GM23338 (cell line): ENCODE results near the gene CCL18. TPM values are rescaled to one million over a fixed set of nuclear protein-coding genes. Genes with fewer than 3 reads are reported as not detected.

Source experiments
- ATAC-seq: fragments of 200-7000 bp; cut with Tn5 transposase; 3 replicates; pipeline ENCODE4 v1.9.1; 2020
- DNase-seq: peaks from one replicate; pipeline ENCODE4 v3.0.0-alpha.2; 2015; ENCODE audit warnings: low spot score
- H2AFZ ChIP-seq: fragments of 200-600 bp; sonication (generic); 2 replicates; pipeline ENCODE4 v1.8.0; 2016; ENCODE audit warnings: antibody characterized with exemption, mild to moderate bottlenecking, moderate library complexity
- H3F3A ChIP-seq: fragments of 200-600 bp; sonication (generic); replicated peaks from 2 replicates; pipeline ENCODE4 v1.8.0; 2017; ENCODE audit warnings: antibody characterized with exemption, mixed run types, low read depth
- H3K27ac ChIP-seq: fragments of 200-600 bp; sonication (generic); 2 replicates; pipeline ENCODE4 v1.6.1; 2016; ENCODE audit warnings: low read depth
- H3K27me3 ChIP-seq: fragments of 200-600 bp; sonication (generic); 2 replicates; pipeline ENCODE4 v1.8.0; 2016; ENCODE audit warnings: mild to moderate bottlenecking, mixed run types, moderate library complexity; ENCODE audit not compliant: insufficient read depth
- H3K36me3 ChIP-seq: fragments of 200-600 bp; sonication (generic); 2 replicates; pipeline ENCODE4 v1.8.0; 2016; ENCODE audit warnings: mild to moderate bottlenecking; ENCODE audit not compliant: insufficient read depth
- H3K4me1 ChIP-seq: fragments of 200-600 bp; sonication (generic); 2 replicates; pipeline ENCODE4 v1.8.0; 2016; ENCODE audit warnings: mild to moderate bottlenecking, moderate library complexity; ENCODE audit not compliant: insufficient read depth
- H3K4me2 ChIP-seq: fragments of 200-600 bp; sonication (generic); 2 replicates; pipeline ENCODE4 v1.7.1; 2017; ENCODE audit warnings: mixed run types
- H3K4me3 ChIP-seq: fragments of 200-600 bp; sonication (generic); 2 replicates; pipeline ENCODE4 v1.6.1; 2016; ENCODE audit warnings: mixed run types
- H3K79me2 ChIP-seq: fragments of 200-600 bp; sonication (generic); replicated peaks from 2 replicates; pipeline ENCODE4 v1.8.0; 2017; ENCODE audit warnings: mild to moderate bottlenecking; ENCODE audit not compliant: insufficient read depth
- H3K9me2 ChIP-seq: fragments of 200-600 bp; sonication (generic); 2 replicates; pipeline ENCODE4 v1.8.0; 2017; ENCODE audit not compliant: insufficient read depth
- H4K20me1 ChIP-seq: fragments of 200-600 bp; sonication (generic); replicated peaks from 2 replicates; pipeline ENCODE4 v1.8.0; 2017; ENCODE audit warnings: mild to moderate bottlenecking; ENCODE audit not compliant: insufficient read depth
- H3K27ac Mint-ChIP-seq: 2 replicates; pipeline ENCODE4 v1.8.0; 2020; ENCODE audit warnings: inconsistent platforms, mild to moderate bottlenecking, moderate library complexity, mixed read lengths
- H3K27me3 Mint-ChIP-seq: 3 replicates; pipeline ENCODE4 v1.8.0; 2022; ENCODE audit warnings: low read depth, mild to moderate bottlenecking, moderate library complexity, mixed read lengths, inconsistent platforms; ENCODE audit not compliant: insufficient read depth, poor library complexity
- H3K36me3 Mint-ChIP-seq: 3 replicates; pipeline ENCODE4 v1.8.0; 2021; ENCODE audit warnings: low read depth, mild to moderate bottlenecking, inconsistent platforms, moderate library complexity, mixed read lengths
- H3K4me1 Mint-ChIP-seq: 3 replicates; pipeline ENCODE4 v1.8.0; 2020; ENCODE audit warnings: mild to moderate bottlenecking, inconsistent platforms, mixed read lengths
- H3K4me3 Mint-ChIP-seq: 3 replicates; pipeline ENCODE4 v1.8.0; 2021; ENCODE audit warnings: moderate library complexity, mild to moderate bottlenecking, inconsistent platforms, mixed read lengths
- H3K9me3 Mint-ChIP-seq: 3 replicates; pipeline ENCODE4 v1.8.0; 2020; ENCODE audit warnings: moderate library complexity, mild to moderate bottlenecking, inconsistent platforms, mixed read lengths
- CREB1 ChIP-seq: fragments of 250-450 bp; sonication (Bioruptor Pico); IDR thresholded peaks from 2 replicates; pipeline ENCODE4 v1.5.0; 2020; ENCODE audit warnings: low read depth, mild to moderate bottlenecking, moderate library complexity
- EZH2 ChIP-seq: fragments of 200-600 bp; sonication (generic); IDR thresholded peaks from one replicate; pipeline ENCODE4 v1.8.0; 2017; ENCODE audit warnings: antibody characterized with exemption, mild to moderate bottlenecking, low read depth; ENCODE audit not compliant: unreplicated experiment
- EZH2phosphoT487 ChIP-seq: fragments of 200-600 bp; sonication (generic); IDR thresholded peaks from one replicate; pipeline ENCODE4 v1.8.1; 2018; ENCODE audit warnings: antibody characterized with exemption; ENCODE audit not compliant: unreplicated experiment
- JUNB ChIP-seq: IDR thresholded peaks from one replicate; pipeline ENCODE4 v1.6.1; 2016; ENCODE audit warnings: antibody characterized with exemption; ENCODE audit not compliant: unreplicated experiment
- NANOG ChIP-seq: IDR thresholded peaks from 2 replicates; pipeline ENCODE4 v1.6.1; 2016; ENCODE audit warnings: antibody characterized with exemption, borderline replicate concordance
- POLR2AphosphoS5 ChIP-seq: IDR thresholded peaks from 2 replicates; pipeline ENCODE4 v1.6.1; 2016; ENCODE audit warnings: antibody characterized with exemption, low read depth
- STAT1 ChIP-seq: IDR thresholded peaks from one replicate; pipeline ENCODE4 v1.6.1; 2016; ENCODE audit warnings: antibody characterized with exemption; ENCODE audit not compliant: unreplicated experiment
- ZNF114 ChIP-seq: fragments of 250-450 bp; sonication (Bioruptor Pico); IDR thresholded peaks from 2 replicates; pipeline ENCODE4 v1.5.0; 2020; ENCODE audit warnings: mild to moderate bottlenecking, moderate library complexity
- ZNF331 ChIP-seq: fragments of 250-450 bp; sonication (Bioruptor Pico); IDR thresholded peaks from 2 replicates; pipeline ENCODE4 v1.5.0; 2020; ENCODE audit warnings: low read depth, mild to moderate bottlenecking, moderate library complexity
- polyA plus RNA-seq: library from polyadenylated mRNA; unstranded; fragments of >200 nt; fragmentation: Nextera tagmentation; extraction: Ambion mirVana; gene quantifications from 2 replicates; pipeline ENCODE4 v1.2.1, GENCODE V29; 2016
- total RNA-seq: library from RNA; depleted of rRNA; stranded (reverse); fragments of >200 nt; shearing (Covaris generic); gene quantifications from 2 replicates; pipeline ENCODE4 v1.2.3, GENCODE V29; 2014
- TF ChIP-seq, protein P1 (sequence below): IDR thresholded peaks from one replicate; pipeline ENCODE4 v1.6.1; 2018; ENCODE audit warnings: antibody characterized with exemption; ENCODE audit not compliant: unreplicated experiment
- TF ChIP-seq, protein P2 (sequence below): fragments of 250-450 bp; sonication (Bioruptor Pico); IDR thresholded peaks from 2 replicates; pipeline ENCODE4 v1.5.0; 2020; ENCODE audit warnings: mild to moderate bottlenecking, moderate library complexity
- TF ChIP-seq, protein P3 (sequence below): IDR thresholded peaks from 2 replicates; pipeline ENCODE4 v1.6.1; 2016; ENCODE audit warnings: antibody characterized with exemption
- TF ChIP-seq, protein P4 (sequence below), 2 experiments: fragments of 200-600 bp in 1 of 2; sonication (generic) in 1 of 2; conservative IDR thresholded peaks; 2 replicates each; pipeline versions ENCODE4 v1.5.1 to v1.6.1; 2016 to 2017; ENCODE audit warnings: antibody characterized with exemption in 2 of 2, low read depth in 2 of 2, mild to moderate bottlenecking in 2 of 2, moderate library complexity in 1 of 2

CCL18 gene
- total and polyA plus RNA-seq, 2 experiments from 2014 or later, result not detected

DNA sequence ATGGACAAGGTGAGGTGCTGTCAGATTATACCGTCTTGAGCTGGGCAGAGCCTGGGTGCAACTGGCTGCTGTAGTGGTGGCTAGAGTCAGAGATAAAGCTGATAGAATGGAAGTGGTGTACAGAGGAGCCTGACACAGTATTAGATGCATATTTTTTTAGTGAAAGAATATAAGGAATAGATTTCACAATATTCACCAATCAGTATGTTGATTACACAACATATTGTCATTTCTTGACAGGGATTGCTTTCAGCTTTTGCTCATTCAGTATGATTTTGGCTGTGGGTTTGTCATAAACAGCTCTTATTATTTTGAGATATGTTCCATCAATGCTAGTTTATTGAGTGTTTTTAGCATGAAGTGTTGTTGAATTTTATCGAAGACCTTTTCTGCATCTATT is 44.6 kb upstream of the CCL18 start:
- Histone ChIP-seq H4K20me1 (no peaks in the 10 kb centered on the region), H3K27ac (no peak overlapping the region), H3K27me3 (no peaks in the 10 kb centered on the region), H3F3A (no peaks in the 10 kb centered on the region), H3K4me3 (no peak overlapping the region), H3K9me2 (no peaks in the 10 kb centered on the region), H3K4me1 (no peaks in the 10 kb centered on the region), H3K4me2 (no peak overlapping the region), H3K79me2 (no peaks in the 10 kb centered on the region), H3K36me3 (no peaks in the 10 kb centered on the region), H2AFZ (no peak overlapping the region)
- H3K27me3 Mint-ChIP-seq, result peaks cover 11% of the 10 kb centered on the region
- no peak for DNase-seq
- no peak overlapping the region for H3K4me3 Mint-ChIP-seq
- H3K27ac Mint-ChIP-seq, result no peak overlapping the region
- no peak for ATAC-seq
- TF ChIP-seq CREB1 (no peak), EZH2phosphoT487 (no peak), ZNF331 (CRISPR knock-in tag) (no peak), ZNF114 (no peak), POLR2AphosphoS5 (no peak), JUNB (no peak), NANOG (no peak), STAT1 (no peak), EZH2 (no peak)
- TF ChIP-seq, protein P1, sequence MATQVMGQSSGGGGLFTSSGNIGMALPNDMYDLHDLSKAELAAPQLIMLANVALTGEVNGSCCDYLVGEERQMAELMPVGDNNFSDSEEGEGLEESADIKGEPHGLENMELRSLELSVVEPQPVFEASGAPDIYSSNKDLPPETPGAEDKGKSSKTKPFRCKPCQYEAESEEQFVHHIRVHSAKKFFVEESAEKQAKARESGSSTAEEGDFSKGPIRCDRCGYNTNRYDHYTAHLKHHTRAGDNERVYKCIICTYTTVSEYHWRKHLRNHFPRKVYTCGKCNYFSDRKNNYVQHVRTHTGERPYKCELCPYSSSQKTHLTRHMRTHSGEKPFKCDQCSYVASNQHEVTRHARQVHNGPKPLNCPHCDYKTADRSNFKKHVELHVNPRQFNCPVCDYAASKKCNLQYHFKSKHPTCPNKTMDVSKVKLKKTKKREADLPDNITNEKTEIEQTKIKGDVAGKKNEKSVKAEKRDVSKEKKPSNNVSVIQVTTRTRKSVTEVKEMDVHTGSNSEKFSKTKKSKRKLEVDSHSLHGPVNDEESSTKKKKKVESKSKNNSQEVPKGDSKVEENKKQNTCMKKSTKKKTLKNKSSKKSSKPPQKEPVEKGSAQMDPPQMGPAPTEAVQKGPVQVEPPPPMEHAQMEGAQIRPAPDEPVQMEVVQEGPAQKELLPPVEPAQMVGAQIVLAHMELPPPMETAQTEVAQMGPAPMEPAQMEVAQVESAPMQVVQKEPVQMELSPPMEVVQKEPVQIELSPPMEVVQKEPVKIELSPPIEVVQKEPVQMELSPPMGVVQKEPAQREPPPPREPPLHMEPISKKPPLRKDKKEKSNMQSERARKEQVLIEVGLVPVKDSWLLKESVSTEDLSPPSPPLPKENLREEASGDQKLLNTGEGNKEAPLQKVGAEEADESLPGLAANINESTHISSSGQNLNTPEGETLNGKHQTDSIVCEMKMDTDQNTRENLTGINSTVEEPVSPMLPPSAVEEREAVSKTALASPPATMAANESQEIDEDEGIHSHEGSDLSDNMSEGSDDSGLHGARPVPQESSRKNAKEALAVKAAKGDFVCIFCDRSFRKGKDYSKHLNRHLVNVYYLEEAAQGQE, result no peak
- TF ChIP-seq, protein P2, sequence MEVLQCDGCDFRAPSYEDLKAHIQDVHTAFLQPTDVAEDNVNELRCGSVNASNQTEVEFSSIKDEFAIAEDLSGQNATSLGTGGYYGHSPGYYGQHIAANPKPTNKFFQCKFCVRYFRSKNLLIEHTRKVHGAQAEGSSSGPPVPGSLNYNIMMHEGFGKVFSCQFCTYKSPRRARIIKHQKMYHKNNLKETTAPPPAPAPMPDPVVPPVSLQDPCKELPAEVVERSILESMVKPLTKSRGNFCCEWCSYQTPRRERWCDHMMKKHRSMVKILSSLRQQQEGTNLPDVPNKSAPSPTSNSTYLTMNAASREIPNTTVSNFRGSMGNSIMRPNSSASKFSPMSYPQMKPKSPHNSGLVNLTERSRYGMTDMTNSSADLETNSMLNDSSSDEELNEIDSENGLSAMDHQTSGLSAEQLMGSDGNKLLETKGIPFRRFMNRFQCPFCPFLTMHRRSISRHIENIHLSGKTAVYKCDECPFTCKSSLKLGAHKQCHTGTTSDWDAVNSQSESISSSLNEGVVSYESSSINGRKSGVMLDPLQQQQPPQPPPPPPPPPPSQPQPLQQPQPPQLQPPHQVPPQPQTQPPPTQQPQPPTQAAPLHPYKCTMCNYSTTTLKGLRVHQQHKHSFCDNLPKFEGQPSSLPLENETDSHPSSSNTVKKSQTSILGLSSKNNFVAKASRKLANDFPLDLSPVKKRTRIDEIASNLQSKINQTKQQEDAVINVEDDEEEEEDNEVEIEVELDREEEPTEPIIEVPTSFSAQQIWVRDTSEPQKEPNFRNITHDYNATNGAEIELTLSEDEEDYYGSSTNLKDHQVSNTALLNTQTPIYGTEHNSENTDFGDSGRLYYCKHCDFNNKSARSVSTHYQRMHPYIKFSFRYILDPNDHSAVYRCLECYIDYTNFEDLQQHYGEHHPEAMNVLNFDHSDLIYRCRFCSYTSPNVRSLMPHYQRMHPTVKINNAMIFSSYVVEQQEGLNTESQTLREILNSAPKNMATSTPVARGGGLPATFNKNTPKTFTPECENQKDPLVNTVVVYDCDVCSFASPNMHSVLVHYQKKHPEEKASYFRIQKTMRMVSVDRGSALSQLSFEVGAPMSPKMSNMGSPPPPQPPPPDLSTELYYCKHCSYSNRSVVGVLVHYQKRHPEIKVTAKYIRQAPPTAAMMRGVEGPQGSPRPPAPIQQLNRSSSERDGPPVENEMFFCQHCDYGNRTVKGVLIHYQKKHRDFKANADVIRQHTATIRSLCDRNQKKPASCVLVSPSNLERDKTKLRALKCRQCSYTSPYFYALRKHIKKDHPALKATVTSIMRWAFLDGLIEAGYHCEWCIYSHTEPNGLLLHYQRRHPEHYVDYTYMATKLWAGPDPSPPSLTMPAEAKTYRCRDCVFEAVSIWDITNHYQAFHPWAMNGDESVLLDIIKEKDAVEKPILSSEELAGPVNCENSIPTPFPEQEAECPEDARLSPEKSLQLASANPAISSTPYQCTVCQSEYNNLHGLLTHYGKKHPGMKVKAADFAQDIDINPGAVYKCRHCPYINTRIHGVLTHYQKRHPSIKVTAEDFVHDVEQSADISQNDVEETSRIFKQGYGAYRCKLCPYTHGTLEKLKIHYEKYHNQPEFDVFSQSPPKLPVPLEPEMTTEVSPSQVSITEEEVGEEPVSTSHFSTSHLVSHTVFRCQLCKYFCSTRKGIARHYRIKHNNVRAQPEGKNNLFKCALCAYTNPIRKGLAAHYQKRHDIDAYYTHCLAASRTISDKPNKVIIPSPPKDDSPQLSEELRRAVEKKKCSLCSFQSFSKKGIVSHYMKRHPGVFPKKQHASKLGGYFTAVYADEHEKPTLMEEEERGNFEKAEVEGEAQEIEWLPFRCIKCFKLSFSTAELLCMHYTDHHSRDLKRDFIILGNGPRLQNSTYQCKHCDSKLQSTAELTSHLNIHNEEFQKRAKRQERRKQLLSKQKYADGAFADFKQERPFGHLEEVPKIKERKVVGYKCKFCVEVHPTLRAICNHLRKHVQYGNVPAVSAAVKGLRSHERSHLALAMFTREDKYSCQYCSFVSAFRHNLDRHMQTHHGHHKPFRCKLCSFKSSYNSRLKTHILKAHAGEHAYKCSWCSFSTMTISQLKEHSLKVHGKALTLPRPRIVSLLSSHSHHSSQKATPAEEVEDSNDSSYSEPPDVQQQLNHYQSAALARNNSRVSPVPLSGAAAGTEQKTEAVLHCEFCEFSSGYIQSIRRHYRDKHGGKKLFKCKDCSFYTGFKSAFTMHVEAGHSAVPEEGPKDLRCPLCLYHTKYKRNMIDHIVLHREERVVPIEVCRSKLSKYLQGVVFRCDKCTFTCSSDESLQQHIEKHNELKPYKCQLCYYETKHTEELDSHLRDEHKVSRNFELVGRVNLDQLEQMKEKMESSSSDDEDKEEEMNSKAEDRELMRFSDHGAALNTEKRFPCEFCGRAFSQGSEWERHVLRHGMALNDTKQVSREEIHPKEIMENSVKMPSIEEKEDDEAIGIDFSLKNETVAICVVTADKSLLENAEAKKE, result no peak
- TF ChIP-seq, protein P3, sequence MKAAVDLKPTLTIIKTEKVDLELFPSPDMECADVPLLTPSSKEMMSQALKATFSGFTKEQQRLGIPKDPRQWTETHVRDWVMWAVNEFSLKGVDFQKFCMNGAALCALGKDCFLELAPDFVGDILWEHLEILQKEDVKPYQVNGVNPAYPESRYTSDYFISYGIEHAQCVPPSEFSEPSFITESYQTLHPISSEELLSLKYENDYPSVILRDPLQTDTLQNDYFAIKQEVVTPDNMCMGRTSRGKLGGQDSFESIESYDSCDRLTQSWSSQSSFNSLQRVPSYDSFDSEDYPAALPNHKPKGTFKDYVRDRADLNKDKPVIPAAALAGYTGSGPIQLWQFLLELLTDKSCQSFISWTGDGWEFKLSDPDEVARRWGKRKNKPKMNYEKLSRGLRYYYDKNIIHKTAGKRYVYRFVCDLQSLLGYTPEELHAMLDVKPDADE, result no peak
- TF ChIP-seq, protein P4, sequence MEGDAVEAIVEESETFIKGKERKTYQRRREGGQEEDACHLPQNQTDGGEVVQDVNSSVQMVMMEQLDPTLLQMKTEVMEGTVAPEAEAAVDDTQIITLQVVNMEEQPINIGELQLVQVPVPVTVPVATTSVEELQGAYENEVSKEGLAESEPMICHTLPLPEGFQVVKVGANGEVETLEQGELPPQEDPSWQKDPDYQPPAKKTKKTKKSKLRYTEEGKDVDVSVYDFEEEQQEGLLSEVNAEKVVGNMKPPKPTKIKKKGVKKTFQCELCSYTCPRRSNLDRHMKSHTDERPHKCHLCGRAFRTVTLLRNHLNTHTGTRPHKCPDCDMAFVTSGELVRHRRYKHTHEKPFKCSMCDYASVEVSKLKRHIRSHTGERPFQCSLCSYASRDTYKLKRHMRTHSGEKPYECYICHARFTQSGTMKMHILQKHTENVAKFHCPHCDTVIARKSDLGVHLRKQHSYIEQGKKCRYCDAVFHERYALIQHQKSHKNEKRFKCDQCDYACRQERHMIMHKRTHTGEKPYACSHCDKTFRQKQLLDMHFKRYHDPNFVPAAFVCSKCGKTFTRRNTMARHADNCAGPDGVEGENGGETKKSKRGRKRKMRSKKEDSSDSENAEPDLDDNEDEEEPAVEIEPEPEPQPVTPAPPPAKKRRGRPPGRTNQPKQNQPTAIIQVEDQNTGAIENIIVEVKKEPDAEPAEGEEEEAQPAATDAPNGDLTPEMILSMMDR (conservative IDR thresholded peaks at IDR 0.05; ENCODE audit: low read depth in 2 of 2), result no peak
- H3K4me1 Mint-ChIP-seq, result no peaks in the 10 kb centered on the region
- H3K36me3 Mint-ChIP-seq, result no peaks in the 10 kb centered on the region; the same call in 1 of the 3 replicates
- peaks cover 11% of the 10 kb centered on the region; the same call in 1 of the 3 replicates for H3K9me3 Mint-ChIP-seq
